Lower leg skin (tissue), 4 donors: ENCODE results near the gene UBAC2. TPM values are rescaled to one million over a fixed set of nuclear protein-coding genes. Genes with fewer than 3 reads are reported as not detected.

Experiments
- DNase-seq, 2 donors: peaks; one replicate each; pipeline ENCODE4 v3.0.0-alpha.2; 2019; ENCODE audit warnings: low spot score in 2 of 2
- H3K4me3 ChIP-seq: fragments of 200-600 bp; sonication (generic); 2 replicates; pipeline ENCODE4 v1.5.1; 2017; ENCODE audit warnings: mild to moderate bottlenecking, low read depth; ENCODE audit not compliant: poor library complexity, severe bottlenecking
- POLR2A ChIP-seq, 2 donors: fragments of 450-650 bp; IDR thresholded peaks; one replicate each; pipeline ENCODE4 v1.6.1; 2016 to 2017; ENCODE audit warnings: antibody characterized with exemption in 2 of 2, mild to moderate bottlenecking in 1 of 2, moderate library complexity in 1 of 2
- WGBS, 2 donors: methylation state at CpG; one replicate each; pipeline ENCODE4 v1.1.5; 2018; 5-methylcytosine and 5-hydroxymethylcytosine counted together
- intact Hi-C: fragments of 100-400 bp; cut with DNase I; formaldehyde crosslinking; loops from one replicate; pipeline ENCODE4 v1.15.0; 2023; ENCODE audit warnings: low total_unique reads
- total RNA-seq, 4 donors: library from RNA; depleted of rRNA; stranded (reverse); fragments of >200 nt; gene quantifications; one replicate each; pipeline ENCODE4 v1.1.0, GENCODE V29; 2016
- TF ChIP-seq, protein P1 (sequence below), 3 donors: fragments of 450-650 bp; IDR thresholded peaks; one replicate each; pipeline ENCODE4 v1.5.1; 2016; ENCODE audit warnings: antibody characterized with exemption in 3 of 3, mild to moderate bottlenecking in 3 of 3, moderate library complexity in 2 of 3

The UBAC2 gene
- total RNA-seq, 4 donors from 2014 or later = 94.8 to 125 (median 106) TPM

DNA sequence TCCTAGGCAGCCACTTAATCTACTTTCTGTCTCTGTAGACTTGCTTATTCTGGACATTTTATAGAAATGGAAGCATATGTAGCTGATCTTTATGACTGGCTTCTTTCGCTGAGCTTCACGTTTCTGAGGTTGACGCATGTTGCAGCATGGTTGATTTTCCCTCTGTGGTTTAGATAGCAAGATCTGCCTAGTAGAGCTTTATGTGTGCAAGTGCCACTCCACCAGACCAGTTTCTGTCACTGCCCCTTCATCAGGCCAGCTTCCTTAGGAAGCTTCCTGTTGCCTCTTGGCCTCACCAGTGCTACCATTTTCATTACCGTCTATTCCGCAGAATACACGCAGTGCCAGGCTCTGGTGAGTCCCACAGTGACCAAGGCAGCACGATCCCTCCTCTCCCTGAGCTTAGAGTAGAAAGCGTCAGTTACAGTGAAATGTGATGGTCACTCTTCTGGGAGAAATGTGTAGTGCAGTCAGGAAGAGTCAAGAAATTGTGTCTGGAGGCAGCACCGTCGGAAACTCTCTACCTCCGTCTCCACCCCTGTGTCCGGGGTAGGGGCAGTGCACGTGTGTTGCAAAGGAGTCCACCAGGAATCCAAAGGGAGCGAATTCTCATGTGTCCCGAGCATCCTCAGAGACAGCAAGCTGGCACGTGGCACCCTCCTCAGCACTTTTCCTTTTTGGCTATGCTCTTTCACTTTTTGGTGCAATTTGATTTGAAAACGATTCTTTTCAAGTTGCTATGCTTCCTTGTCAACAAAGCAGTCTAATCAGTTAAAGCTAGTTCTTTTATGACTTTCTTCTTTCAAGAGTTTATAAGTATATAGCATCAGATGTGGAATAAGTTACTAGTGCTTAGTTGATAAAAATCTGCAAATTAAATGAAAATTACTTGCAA is 151.9 kb downstream of the UBAC2 start:
- 81 to 88% methylated on average over 17 of the region's 17 CpGs for WGBS, 2 donors
- H3K4me3 ChIP-seq = no peak overlapping the region
- no peak for DNase-seq
- intact Hi-C loops = no loop called here
- TF ChIP-seq POLR2A (IDR thresholded peaks at IDR 0.05) = no peak
- TF ChIP-seq, protein P1, sequence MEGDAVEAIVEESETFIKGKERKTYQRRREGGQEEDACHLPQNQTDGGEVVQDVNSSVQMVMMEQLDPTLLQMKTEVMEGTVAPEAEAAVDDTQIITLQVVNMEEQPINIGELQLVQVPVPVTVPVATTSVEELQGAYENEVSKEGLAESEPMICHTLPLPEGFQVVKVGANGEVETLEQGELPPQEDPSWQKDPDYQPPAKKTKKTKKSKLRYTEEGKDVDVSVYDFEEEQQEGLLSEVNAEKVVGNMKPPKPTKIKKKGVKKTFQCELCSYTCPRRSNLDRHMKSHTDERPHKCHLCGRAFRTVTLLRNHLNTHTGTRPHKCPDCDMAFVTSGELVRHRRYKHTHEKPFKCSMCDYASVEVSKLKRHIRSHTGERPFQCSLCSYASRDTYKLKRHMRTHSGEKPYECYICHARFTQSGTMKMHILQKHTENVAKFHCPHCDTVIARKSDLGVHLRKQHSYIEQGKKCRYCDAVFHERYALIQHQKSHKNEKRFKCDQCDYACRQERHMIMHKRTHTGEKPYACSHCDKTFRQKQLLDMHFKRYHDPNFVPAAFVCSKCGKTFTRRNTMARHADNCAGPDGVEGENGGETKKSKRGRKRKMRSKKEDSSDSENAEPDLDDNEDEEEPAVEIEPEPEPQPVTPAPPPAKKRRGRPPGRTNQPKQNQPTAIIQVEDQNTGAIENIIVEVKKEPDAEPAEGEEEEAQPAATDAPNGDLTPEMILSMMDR (IDR thresholded peaks at IDR 0.05) = no peak

DNA sequence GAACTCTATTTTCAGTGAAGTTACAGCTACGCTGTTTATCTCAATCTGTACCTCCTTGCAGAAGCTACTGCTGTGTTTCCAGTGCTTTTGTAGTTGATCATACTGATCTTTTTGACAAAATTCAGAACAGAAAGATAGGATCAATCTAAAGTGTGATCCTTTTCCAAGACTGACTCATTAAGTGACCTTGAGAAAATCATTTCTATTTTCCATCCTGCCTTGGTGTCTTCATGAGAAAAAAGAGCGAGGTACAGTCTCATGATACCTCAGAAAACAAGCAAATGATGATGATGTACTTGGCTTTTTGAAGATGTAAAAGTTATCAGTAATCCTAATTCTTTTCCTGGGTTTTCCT is 152.6 kb downstream of the UBAC2 start:
- intact Hi-C loops = no loop called here

DNA sequence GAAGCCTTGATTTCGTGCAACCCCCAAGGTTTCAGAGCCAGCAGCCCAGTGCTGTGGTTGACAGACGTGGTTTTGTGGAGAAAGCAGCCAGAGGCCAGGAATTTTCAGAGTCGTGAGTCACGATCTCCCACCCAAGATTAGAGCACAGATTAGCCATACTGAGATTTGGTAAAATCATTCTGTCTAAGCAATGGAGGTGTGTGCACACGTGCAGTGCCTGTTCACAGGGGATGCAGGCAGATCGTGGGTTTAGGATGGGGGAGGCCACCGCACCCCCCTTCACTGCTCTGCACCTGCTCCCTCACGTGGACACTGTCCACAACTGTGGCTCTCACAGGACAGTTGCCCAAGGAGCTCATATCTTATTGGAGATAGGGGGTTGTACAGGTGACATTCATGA is 153.2 kb downstream of the UBAC2 start:
- TF ChIP-seq, protein P1 (IDR thresholded peaks at IDR 0.05) = no peak
- no peak for TF ChIP-seq POLR2A (IDR thresholded peaks at IDR 0.05)
- DNase-seq = peak in 1 of 2 donors; percentile 11
- 82 to 85% methylated on average over 7 to 8 of the region's 8 CpGs for WGBS, 2 donors
- intact Hi-C loops = no loop called here
- H3K4me3 ChIP-seq = no peak overlapping the region

More for the DNA sequence above, 152.6 kb downstream of the UBAC2 start:
- 94 to 95% methylated on average over 2 of the region's 2 CpGs for WGBS, 2 donors
- H3K4me3 ChIP-seq = no peak overlapping the region
- no peak for DNase-seq
- no peak for TF ChIP-seq POLR2A (IDR thresholded peaks at IDR 0.05)
- TF ChIP-seq, protein P1 (IDR thresholded peaks at IDR 0.05) = no peak

DNA sequence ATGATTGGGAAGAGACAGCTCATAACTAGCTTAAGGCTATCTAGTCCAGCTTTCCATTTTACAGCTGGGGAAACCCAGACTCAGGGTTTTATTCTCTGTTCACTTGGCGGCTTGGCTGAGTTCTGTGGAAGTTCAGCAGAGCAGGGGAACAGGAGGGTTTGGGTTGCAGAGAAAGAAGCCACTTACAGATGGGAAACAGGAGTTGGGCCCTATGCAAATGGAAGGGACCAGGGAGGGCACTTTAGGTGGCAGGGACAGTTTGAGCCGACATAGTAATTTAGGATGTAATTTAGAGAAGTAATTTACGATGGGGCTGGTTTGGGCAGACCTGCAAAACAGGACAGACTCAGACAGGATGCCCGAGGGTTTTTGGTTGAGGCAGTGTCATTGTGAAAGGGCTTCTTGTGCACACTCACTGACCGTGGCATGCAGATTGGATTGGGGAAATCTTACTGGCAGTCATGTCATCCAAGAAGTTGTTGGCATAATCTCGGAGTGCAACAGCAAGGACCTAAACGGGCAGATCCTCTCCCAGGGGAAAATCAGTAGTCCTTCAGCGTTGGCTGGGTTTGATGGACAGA is 153.8 kb downstream of the UBAC2 start:
- 39 to 51% methylated on average over 8 of the region's 8 CpGs for WGBS, 2 donors
- intact Hi-C loops = no loop called here
- no peak for TF ChIP-seq POLR2A (IDR thresholded peaks at IDR 0.05)
- TF ChIP-seq, protein P1 (IDR thresholded peaks at IDR 0.05) = no peak
- DNase-seq = peak in 1 of 2 donors; percentile 43
- no peak overlapping the region for H3K4me3 ChIP-seq

DNA sequence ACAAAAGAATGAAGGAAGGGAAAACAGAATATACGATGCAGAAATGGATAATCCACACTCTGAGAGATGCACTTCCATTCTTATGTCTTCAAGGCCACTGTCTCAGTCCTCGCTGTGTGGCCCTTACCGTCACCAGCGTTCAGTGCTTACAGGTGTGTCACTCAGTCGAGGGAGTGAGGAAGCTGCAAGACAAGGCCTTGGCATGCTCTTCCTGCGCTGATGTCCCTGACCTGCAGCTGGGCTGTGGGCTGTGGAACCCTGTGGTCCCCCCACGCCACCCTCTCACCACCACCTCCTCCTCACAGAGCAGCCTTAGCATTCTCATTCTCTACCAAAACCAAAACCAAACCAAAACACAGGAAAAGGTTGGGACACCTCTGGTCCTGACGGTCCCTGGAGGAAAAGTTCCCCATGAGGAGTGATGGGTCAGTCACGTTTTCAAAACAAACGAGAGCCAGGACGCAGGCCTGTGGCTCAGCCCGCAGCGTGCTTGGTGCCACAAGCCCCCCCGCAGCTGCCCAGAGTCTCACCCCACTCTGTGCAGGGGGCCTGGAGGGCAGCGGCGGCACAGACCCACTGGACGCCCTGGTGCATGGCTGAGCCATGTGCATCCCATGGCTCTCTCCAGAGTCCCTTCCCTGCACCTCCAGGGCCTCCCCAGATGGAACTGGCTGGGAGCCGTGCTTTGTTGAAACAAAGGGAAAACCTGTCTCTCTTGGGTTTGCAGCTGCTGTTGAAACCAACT is 154.8 kb downstream of the UBAC2 start:
- intact Hi-C loops = no loop called here
- no peak for TF ChIP-seq POLR2A (IDR thresholded peaks at IDR 0.05)
- TF ChIP-seq, protein P1 (IDR thresholded peaks at IDR 0.05) = no peak
- no peak overlapping the region for H3K4me3 ChIP-seq
- WGBS, 2 donors = 87 to 90% methylated on average over 17 to 18 of the region's 18 CpGs
- peak in 1 of 2 donors; percentile 13 for DNase-seq
